GM12878 (cell line): Measurements from ENCODE around the gene FOXP1. TPM values are rescaled to one million over a fixed set of nuclear protein-coding genes. Genes with fewer than 3 reads are reported as not detected.

Experiments used
- ATAC-seq: fragments of 200-7000 bp; cut with Tn5 transposase; 3 replicates; pipeline ENCODE4 v1.9.1; 2020; ENCODE audit warnings: mild to moderate bottlenecking, moderate library complexity
- BruUV-seq: library from RNA; stranded (reverse); fragments of 400-500 nt; replicated peaks from 2 replicates; lab custom pipeline; 2021; lab: Mats Ljungman, UMichigan
- CTCF ChIA-PET: fragments of 300-600 bp; sonication (Branson Sonifier 250); formaldehyde crosslinking; extraction: SDS; loops from one replicate; lab custom pipeline; 2021; ENCODE audit warnings: inconsistent platforms; lab: Yijun Ruan, JAX
- POLR2A ChIA-PET: fragments of 350-600 bp; formaldehyde crosslinking; extraction: SDS; loops from one replicate; lab custom pipeline; 2021; ENCODE audit warnings: inconsistent platforms; lab: Charles Lee
- RAD21 ChIA-PET: fragments of 300-600 bp; sonication (Branson Sonifier 250); formaldehyde crosslinking; loops from one replicate; lab custom pipeline; 2023; ENCODE audit warnings: antibody characterized with exemption; ENCODE audit not compliant: unreplicated experiment; lab: Charles Lee
- SMC1A ChIA-PET: fragments of 300-600 bp; sonication (Branson Sonifier 250); formaldehyde crosslinking; loops from one replicate; lab custom pipeline; 2023; ENCODE audit not compliant: unreplicated experiment, uncharacterized antibody; lab: Charles Lee
- DNase-seq: peaks from one replicate; pipeline ENCODE4 v3.0.0-alpha.2; 2011; ENCODE audit warnings: low read depth, low spot score
- FAIRE-seq: peaks from 3 replicates; lab custom pipeline; 2011; peaks lifted over from hg19 to GRCh38; lab: Jason Lieb, UNC
- H2AFZ ChIP-seq: 2 replicates; pipeline ENCODE4 v1.6.0; 2011; ENCODE audit warnings: low read depth, low read length, control low read depth; ENCODE audit not compliant: control insufficient read depth
- H3K27ac ChIP-seq: 2 replicates; pipeline ENCODE4 v1.5.1; 2011; ENCODE audit warnings: control low read depth; ENCODE audit not compliant: control insufficient read depth, insufficient read depth
- H3K27me3 ChIP-seq, 2 experiments: replicated peaks in 1 of 2; 2 replicates each; pipeline versions ENCODE4 v1.6.0 to v1.6.1; 2011; ENCODE audit warnings: low read length in 1 of 2; ENCODE audit not compliant: control insufficient read depth in 2 of 2, insufficient read depth in 2 of 2
- H3K36me3 ChIP-seq, 2 experiments: 2 replicates each; pipeline ENCODE4 v1.5.1; 2011; ENCODE audit warnings: low read length in 1 of 2; ENCODE audit not compliant: control insufficient read depth in 2 of 2, insufficient read depth in 2 of 2
- H3K4me1 ChIP-seq: 2 replicates; pipeline ENCODE4 v1.6.1; 2011; ENCODE audit warnings: mild to moderate bottlenecking, low read length, moderate library complexity, mixed read lengths; ENCODE audit not compliant: control insufficient read depth, insufficient read depth
- H3K4me2 ChIP-seq: 2 replicates; pipeline ENCODE4 v1.6.0; 2011; ENCODE audit warnings: control low read depth; ENCODE audit not compliant: control insufficient read depth, insufficient read depth
- H3K4me3 ChIP-seq: fragments of 200-600 bp; sonication (generic); 2 replicates; pipeline ENCODE4 v1.5.1; 2016
- H3K79me2 ChIP-seq: 2 replicates; pipeline ENCODE4 v1.6.0; 2011; ENCODE audit warnings: low read length; ENCODE audit not compliant: control insufficient read depth, insufficient read depth
- H3K9ac ChIP-seq: 2 replicates; pipeline ENCODE4 v1.8.0; 2011; ENCODE audit warnings: low read length, control low read depth, mixed read lengths; ENCODE audit not compliant: control insufficient read depth, insufficient read depth
- H3K9me3 ChIP-seq: replicated peaks from 3 replicates; pipeline ENCODE4 v1.5.1; 2011; ENCODE audit warnings: mild to moderate bottlenecking, low read length; ENCODE audit not compliant: control insufficient read depth, insufficient read depth
- H4K20me1 ChIP-seq: 2 replicates; pipeline ENCODE4 v1.6.0; 2011; ENCODE audit not compliant: control insufficient read depth, insufficient read depth
- CREB1 ChIP-seq: IDR thresholded peaks from 2 replicates; pipeline ENCODE4 v1.6.1; 2012; ENCODE audit warnings: low read depth, mild to moderate bottlenecking, inconsistent platforms
- WGBS: methylation state at CpG from one replicate; pipeline ENCODE4 v1.1.6; 2016; ENCODE audit warnings: low lambda C conversion rate; ENCODE audit not compliant: insufficient replicate concordance, insufficient coverage; ENCODE audit errors: missing lambda C conversion rate; 5-methylcytosine and 5-hydroxymethylcytosine counted together
- in situ Hi-C: fragments of 300-500 bp; cut with MboI; formaldehyde crosslinking; loops from 9 replicates; pipeline ENCODE4 v1.14.3; 2018; ENCODE audit warnings: mixed read lengths
- intact Hi-C: fragments of 100-400 bp; cut with micrococcal nuclease; formaldehyde crosslinking; loops from one replicate; pipeline ENCODE4 v1.14.2; 2022; ENCODE audit not compliant: unreplicated experiment
- polyA plus RNA-seq, 11 experiments: library from polyadenylated mRNA; depleted of rRNA in 4 of 11; unstranded in 6 of 11; stranded (reverse) in 5 of 11; fragments of >200 nt; fragmentation: Nextera tagmentation in 4 of 11; fragmentation: Illumina TruSeq in 1 of 11; extraction: Ambion mirVana in 4 of 11; extraction: Trizol in 1 of 11; gene quantifications; 1 replicate in 1 of 11; 2 replicates in 10 of 11; pipeline versions ENCODE4 v1.2.1 to v1.2.3, GENCODE V29; 2011 to 2016; ENCODE audit warnings: inconsistent platforms in 2 of 11, missing spikeins in 2 of 11, low read depth in 1 of 11
- total RNA-seq, 4 experiments: library from RNA; depleted of rRNA in 3 of 4; stranded (reverse); fragments of >200 nt in 3 of 4; fragmentation: Illumina TruSeq in 1 of 4; extraction: Trizol in 1 of 4; gene quantifications; 2 replicates each; pipeline versions ENCODE4 v1.2.1 to v1.2.3, GENCODE V29; 2013 to 2021
- TF ChIP-seq, protein P1 (sequence below): fragments of 450-650 bp; formaldehyde crosslinking; IDR thresholded peaks from 2 replicates; pipeline ENCODE4 v1.5.0; 2022; ENCODE audit warnings: mild to moderate bottlenecking, missing genetic modification characterization

The FOXP1 gene
- total and polyA plus RNA-seq, 10 of the 15 experiments (the other 5 are each of a cell fraction or from before 2014, with no cell fraction given) = 0.05 to 1.6 (median 0.20) TPM; not detected in 1

DNA sequence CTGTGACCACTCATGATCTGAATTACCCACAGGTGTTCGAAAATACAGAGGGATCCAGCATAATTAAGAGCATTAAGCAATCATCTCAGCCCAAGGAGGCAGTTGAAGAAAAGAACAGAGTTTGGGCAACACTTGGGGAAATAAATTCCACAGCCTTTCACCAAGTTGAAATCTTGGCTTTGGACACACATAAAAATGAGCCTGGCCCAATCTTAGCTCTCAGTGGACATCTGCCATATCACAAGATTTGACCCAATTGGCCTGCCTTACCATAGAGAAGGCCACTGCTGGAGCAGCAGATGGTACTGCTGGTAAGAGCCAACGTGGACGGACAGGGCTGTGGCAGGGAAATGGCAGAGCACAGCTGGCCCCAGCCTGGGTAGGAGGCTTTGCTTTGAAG lies 13.0 kb downstream of the FOXP1 start:
- Histone ChIP-seq H3K9me3 (no peaks in the 10 kb centered on the region), H3K27ac (no peak overlapping the region), H4K20me1 (no peaks in the 10 kb centered on the region), H3K4me1 (no peaks in the 10 kb centered on the region), H3K4me2 (no peak overlapping the region), H3K27me3 (no peaks in the 10 kb centered on the region; a peak in 2 of 4 replicates), H3K4me3 (no peak overlapping the region), H3K79me2 (no peaks in the 10 kb centered on the region), H3K36me3 (no peaks in the 10 kb centered on the region), H2AFZ (no peak overlapping the region), H3K9ac (no peak overlapping the region)
- in situ Hi-C loops (no loop called here), intact Hi-C loops (no loop called here)
- WGBS = 27% methylated on average over 3 of the region's 3 CpGs
- CTCF ChIA-PET = no interaction called here
- POLR2A ChIA-PET = no interaction called here
- no peak for TF ChIP-seq CREB1
- RAD21 ChIA-PET = no interaction called here
- no TSS peak for BruUV-seq
- no peak for DNase-seq
- SMC1A ChIA-PET = no interaction called here
- no peak for FAIRE-seq
- no peak for ATAC-seq

DNA sequence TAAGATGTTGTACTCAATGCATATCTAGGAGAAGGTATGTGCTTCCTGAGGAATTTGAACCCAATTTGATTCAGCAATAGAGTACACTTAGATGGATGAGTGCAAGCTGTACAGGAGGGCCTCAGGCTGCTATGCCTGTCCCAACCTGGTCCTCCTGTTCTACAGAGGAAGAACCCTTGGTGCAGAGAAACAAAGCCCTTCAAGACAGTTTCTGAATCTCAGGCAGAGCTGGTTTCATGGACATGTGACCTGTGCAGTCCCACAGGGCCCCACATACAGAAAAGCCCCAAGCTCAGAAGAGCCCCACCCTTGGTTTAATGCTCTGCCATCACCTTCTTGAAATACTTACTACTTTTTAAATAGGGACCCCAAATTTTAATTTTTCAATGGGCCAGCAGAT lies 15.3 kb downstream of the FOXP1 start:
- SMC1A ChIA-PET = no interaction called here
- BruUV-seq = no TSS peak
- no peaks in the 10 kb centered on the region for H3K79me2 ChIP-seq
- no peak overlapping the region for H3K9ac ChIP-seq
- H3K36me3 ChIP-seq = no peaks in the 10 kb centered on the region
- RAD21 ChIA-PET = no interaction called here
- no peak overlapping the region for H3K27ac ChIP-seq
- FAIRE-seq (no peak), ATAC-seq (no peak), DNase-seq (no peak)
- POLR2A ChIA-PET = no interaction called here
- in situ Hi-C loops = no loop called here
- CTCF ChIA-PET = no interaction called here
- TF ChIP-seq, protein P1, sequence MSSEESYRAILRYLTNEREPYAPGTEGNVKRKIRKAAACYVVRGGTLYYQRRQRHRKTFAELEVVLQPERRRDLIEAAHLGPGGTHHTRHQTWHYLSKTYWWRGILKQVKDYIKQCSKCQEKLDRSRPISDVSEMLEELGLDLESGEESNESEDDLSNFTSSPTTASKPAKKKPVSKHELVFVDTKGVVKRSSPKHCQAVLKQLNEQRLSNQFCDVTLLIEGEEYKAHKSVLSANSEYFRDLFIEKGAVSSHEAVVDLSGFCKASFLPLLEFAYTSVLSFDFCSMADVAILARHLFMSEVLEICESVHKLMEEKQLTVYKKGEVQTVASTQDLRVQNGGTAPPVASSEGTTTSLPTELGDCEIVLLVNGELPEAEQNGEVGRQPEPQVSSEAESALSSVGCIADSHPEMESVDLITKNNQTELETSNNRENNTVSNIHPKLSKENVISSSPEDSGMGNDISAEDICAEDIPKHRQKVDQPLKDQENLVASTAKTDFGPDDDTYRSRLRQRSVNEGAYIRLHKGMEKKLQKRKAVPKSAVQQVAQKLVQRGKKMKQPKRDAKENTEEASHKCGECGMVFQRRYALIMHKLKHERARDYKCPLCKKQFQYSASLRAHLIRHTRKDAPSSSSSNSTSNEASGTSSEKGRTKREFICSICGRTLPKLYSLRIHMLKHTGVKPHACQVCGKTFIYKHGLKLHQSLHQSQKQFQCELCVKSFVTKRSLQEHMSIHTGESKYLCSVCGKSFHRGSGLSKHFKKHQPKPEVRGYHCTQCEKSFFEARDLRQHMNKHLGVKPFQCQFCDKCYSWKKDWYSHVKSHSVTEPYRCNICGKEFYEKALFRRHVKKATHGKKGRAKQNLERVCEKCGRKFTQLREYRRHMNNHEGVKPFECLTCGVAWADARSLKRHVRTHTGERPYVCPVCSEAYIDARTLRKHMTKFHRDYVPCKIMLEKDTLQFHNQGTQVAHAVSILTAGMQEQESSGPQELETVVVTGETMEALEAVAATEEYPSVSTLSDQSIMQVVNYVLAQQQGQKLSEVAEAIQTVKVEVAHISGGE (CRISPR knock-in tag) = no peak
- no peaks in the 10 kb centered on the region for H4K20me1 ChIP-seq
- intact Hi-C loops = no loop called here
- H3K4me2 ChIP-seq = no peak overlapping the region
- no peaks in the 10 kb centered on the region for H3K9me3 ChIP-seq
- no peaks in the 10 kb centered on the region; a peak in 1 of 4 replicates for H3K27me3 ChIP-seq
- H3K4me1 ChIP-seq = peaks cover 14% of the 10 kb centered on the region
- no peak overlapping the region for H2AFZ ChIP-seq
- no peak overlapping the region for H3K4me3 ChIP-seq
